ENCODE measurements around the gene ABCB4. TPM values are rescaled to one million over a fixed set of nuclear protein-coding genes. Genes with fewer than 3 reads are reported as not detected.

The ABCB4 gene
- total and polyA plus RNA-seq, 2 of the 8 experiments (the other 6 are each of a cell fraction or from before 2014, with no cell fraction given): 0.54 to 0.60 TPM

GRCh38 chr7:87413951-87414793, 61.3 kb downstream of the ABCB4 start (continued):
- TF ChIP-seq CHD7 (IDR thresholded peaks at IDR 0.05; ENCODE audit: insufficient replicate concordance, low read length) (no peak), POLR2AphosphoS5 (IDR thresholded peaks at IDR 0.05; ENCODE audit: low read depth, low read length) (no peak), RBBP5 (IDR thresholded peaks at IDR 0.05; ENCODE audit: borderline replicate concordance, low read depth, low read length) (no peak), CTBP2 (IDR thresholded peaks at IDR 0.05; ENCODE audit: borderline replicate concordance, insufficient read depth, insufficient read length, low read length) (no peak)
